Measurements from ENCODE around the gene PECR. TPM values are rescaled to one million over a fixed set of nuclear protein-coding genes. Genes with fewer than 3 reads are reported as not detected.

The PECR gene
- total and polyA plus RNA-seq, 10 donors, result 5.0 to 16.9 (median 9.9) TPM

GRCh38 chr2:216014006-216014405 is 67.6 kb downstream of the PECR start:
- H3K9me3 ChIP-seq, result no peaks in the 10 kb centered on the region
- H3K4me1 ChIP-seq, result peaks cover 3 to 48% (median 28%) of the 10 kb centered on the region in 6 donors
- TF ChIP-seq POLR2A (IDR thresholded peaks at IDR 0.05) (no peak), CTCF (IDR thresholded peaks at IDR 0.05 in 8 of 11, conservative IDR thresholded peaks at IDR 0.05 in 3 of 11) (no peak), POLR2AphosphoS5 (IDR thresholded peaks at IDR 0.05) (no peak)
- 88 to 94% (median 92%) methylated on average over 8 of the region's 8 CpGs for WGBS, 5 donors
- H3K27ac ChIP-seq, result no peak overlapping the region
- no peak for DNase-seq
- H3K27me3 ChIP-seq (replicated peaks in 1 of 7), result no peaks in the 10 kb centered on the region
- intact Hi-C loops (cut with DNase I; ENCODE audit: low total_unique reads), result loop anchor here (10.0 kb wide), 1 partner anchor 59 kb away; no protein-coding TSS in a partner anchor
- peak overlapping the region in 1 of 8 donors; percentile 84 for H3K4me3 ChIP-seq
- H3K36me3 ChIP-seq, result no peaks in the 10 kb centered on the region

GRCh38 chr2:216013080-216013909 is 68.3 kb downstream of the PECR start, which contains the start of gene MREG:
Gene MREG (minus strand): TSS chr2:216013551. CDS start chr2:216013327, 224 bp downstream.
- H3K36me3 ChIP-seq, result no peaks in the 10 kb centered on the region
- peaks cover 3 to 48% (median 28%) of the 10 kb centered on the region in 6 donors for H3K4me1 ChIP-seq
- peak within 1 kb of the TSS in 5 of 8 donors; percentile 27 to 66 (median 49) for H3K27ac ChIP-seq
- H3K27me3 ChIP-seq (replicated peaks in 1 of 7), result no peaks in the 10 kb centered on the region
- peak; percentile 92 for DNase-seq
- H3K9me3 ChIP-seq, result no peaks in the 10 kb centered on the region
- intact Hi-C loops (cut with DNase I; ENCODE audit: low total_unique reads), result loop anchor here (10.0 kb wide), 1 partner anchor 58 kb away; no protein-coding TSS in a partner anchor
- peak within 1 kb of the TSS; percentile 41 to 84 (median 56) for H3K4me3 ChIP-seq
- WGBS, 5 donors, result 0 to 1% (median 1%) methylated on average over 53 to 70 of the region's 70 CpGs
- TF ChIP-seq POLR2A (IDR thresholded peaks at IDR 0.05) (no peak), CTCF (IDR thresholded peaks at IDR 0.05 in 8 of 11, conservative IDR thresholded peaks at IDR 0.05 in 3 of 11) (peak in 9 of 11 experiments; percentile 18 to 83 (median 81)), POLR2AphosphoS5 (IDR thresholded peaks at IDR 0.05) (peak in 2 of 3 donors; percentile 34 to 56)

GRCh38 chr2:216012830-216013079 is 68.9 kb downstream of the PECR start:
- DNase-seq, result no peak
- H3K36me3 ChIP-seq, result no peaks in the 10 kb centered on the region
- 5 to 11% (median 6%) methylated on average over 6 of the region's 6 CpGs for WGBS, 5 donors
- intact Hi-C loops (cut with DNase I; ENCODE audit: low total_unique reads), result loop anchor here (10.0 kb wide), 1 partner anchor 58 kb away; no protein-coding TSS in a partner anchor
- peak overlapping the region in 5 of 8 donors; percentile 27 to 66 (median 49) for H3K27ac ChIP-seq
- peaks cover 3 to 48% (median 28%) of the 10 kb centered on the region in 6 donors for H3K4me1 ChIP-seq
- peak overlapping the region; percentile 41 to 84 (median 56) for H3K4me3 ChIP-seq
- no peaks in the 10 kb centered on the region for H3K27me3 ChIP-seq (replicated peaks in 1 of 7)
- TF ChIP-seq POLR2AphosphoS5 (IDR thresholded peaks at IDR 0.05) (no peak), POLR2A (IDR thresholded peaks at IDR 0.05) (no peak), CTCF (IDR thresholded peaks at IDR 0.05 in 8 of 11, conservative IDR thresholded peaks at IDR 0.05 in 3 of 11) (no peak)
- no peaks in the 10 kb centered on the region for H3K9me3 ChIP-seq

Measured in spleen (tissue), 11 donors.